ENCODE data around the gene EXOC6B. TPM values are rescaled to one million over a fixed set of nuclear protein-coding genes. Genes with fewer than 3 reads are reported as not detected.

EXOC6B gene
- total and polyA plus RNA-seq, 3 donors from 2014 or later, result 27.7 to 45.2 (median 31.7) TPM

GRCh38 chr2:72745679-72746368, 80.0 kb downstream of the EXOC6B start:
- 43 to 49% methylated on average over 2 of the region's 2 CpGs for WGBS, 2 donors
- H3K9me3 ChIP-seq, result no peaks in the 10 kb centered on the region
- H3K27me3 ChIP-seq, result no peaks in the 10 kb centered on the region
- intact Hi-C loops (cut with DNase I; ENCODE audit: low total_unique reads), result no loop called here
- H3K27ac ChIP-seq, result no peak overlapping the region
- no peak for DNase-seq
- H3K4me3 ChIP-seq, result no peak overlapping the region
- H3K36me3 ChIP-seq (ENCODE audit: low read depth, missing control alignments), result no peaks in the 10 kb centered on the region
- H3K4me1 ChIP-seq, result no peaks in the 10 kb centered on the region
- peak; percentile 29 to 47 (median 31) for TF ChIP-seq CTCF (IDR thresholded peaks at IDR 0.05)
- no peak for TF ChIP-seq POLR2A (IDR thresholded peaks at IDR 0.05)

- DNase-seq, result no peak
- TF ChIP-seq POLR2A (IDR thresholded peaks at IDR 0.05), result no peak
- no peak for TF ChIP-seq CTCF (IDR thresholded peaks at IDR 0.05)
- intact Hi-C loops (cut with DNase I; ENCODE audit: low total_unique reads), result no loop called here
- Histone ChIP-seq H3K27me3 (no peaks in the 10 kb centered on the region), H3K4me1 (no peaks in the 10 kb centered on the region), H3K4me3 (no peak overlapping the region), H3K36me3 (ENCODE audit: low read depth, missing control alignments) (no peaks in the 10 kb centered on the region), H3K9me3 (no peaks in the 10 kb centered on the region), H3K27ac (no peak overlapping the region)
Observed at GRCh38 chr2:72744049-72744448, 81.8 kb downstream of the EXOC6B start.

GRCh38 chr2:72743481-72743880, 82.4 kb downstream of the EXOC6B start:
- Histone ChIP-seq H3K36me3 (ENCODE audit: low read depth, missing control alignments) (no peaks in the 10 kb centered on the region), H3K27me3 (no peaks in the 10 kb centered on the region), H3K9me3 (no peaks in the 10 kb centered on the region), H3K4me3 (no peak overlapping the region), H3K4me1 (no peaks in the 10 kb centered on the region), H3K27ac (no peak overlapping the region)
- no peak for DNase-seq
- WGBS, 2 donors, result 91 to 95% methylated on average over 2 of the region's 2 CpGs
- TF ChIP-seq CTCF (IDR thresholded peaks at IDR 0.05) (no peak), POLR2A (IDR thresholded peaks at IDR 0.05) (no peak)
- intact Hi-C loops (cut with DNase I; ENCODE audit: low total_unique reads), result no loop called here

GRCh38 chr2:72738096-72738495, 87.7 kb downstream of the EXOC6B start:
- Histone ChIP-seq H3K9me3 (no peaks in the 10 kb centered on the region), H3K4me1 (no peaks in the 10 kb centered on the region), H3K36me3 (ENCODE audit: low read depth, missing control alignments) (no peaks in the 10 kb centered on the region), H3K27me3 (no peaks in the 10 kb centered on the region), H3K4me3 (no peak overlapping the region), H3K27ac (no peak overlapping the region)
- intact Hi-C loops (cut with DNase I; ENCODE audit: low total_unique reads), result no loop called here
- TF ChIP-seq POLR2A (IDR thresholded peaks at IDR 0.05) (no peak), CTCF (IDR thresholded peaks at IDR 0.05) (no peak)
- no peak for DNase-seq

GRCh38 chr2:72734432-72734831, 91.4 kb downstream of the EXOC6B start:
- TF ChIP-seq POLR2A (IDR thresholded peaks at IDR 0.05), result no peak
- TF ChIP-seq CTCF (IDR thresholded peaks at IDR 0.05), result no peak
- H3K36me3 ChIP-seq (ENCODE audit: low read depth, missing control alignments), result no peaks in the 10 kb centered on the region
- WGBS, 2 donors, result 85 to 98% methylated on average over 2 of the region's 2 CpGs
- no peak for DNase-seq
- H3K27me3 ChIP-seq, result no peaks in the 10 kb centered on the region
- H3K4me3 ChIP-seq, result no peak overlapping the region
- H3K4me1 ChIP-seq, result no peaks in the 10 kb centered on the region
- H3K9me3 ChIP-seq, result no peaks in the 10 kb centered on the region
- H3K27ac ChIP-seq, result no peak overlapping the region
- intact Hi-C loops (cut with DNase I; ENCODE audit: low total_unique reads), result no loop called here
